IMR-90 (cell line): ENCODE results near the gene C8A. TPM values are rescaled to one million over a fixed set of nuclear protein-coding genes. Genes with fewer than 3 reads are reported as not detected.

Experiments
- ATAC-seq: fragments of 200-7000 bp; cut with Tn5 transposase; 2 replicates; pipeline ENCODE4 v1.9.1; 2020; ENCODE audit warnings: low read depth, mild to moderate bottlenecking, moderate library complexity
- BruUV-seq: library from RNA; stranded (reverse); fragments of 400-500 nt; replicated peaks from 2 replicates; lab custom pipeline; 2021; lab: Mats Ljungman, UMichigan
- CTCF ChIA-PET: fragments of 300-600 bp; formaldehyde crosslinking; extraction: SDS; loops from one replicate; lab custom pipeline; 2021; ENCODE audit warnings: antibody characterized with exemption; lab: Yijun Ruan, JAX
- POLR2A ChIA-PET: fragments of 300-600 bp; sonication (Branson Sonifier 250); formaldehyde crosslinking; loops from one replicate; lab custom pipeline; 2022; ENCODE audit warnings: antibody characterized with exemption; ENCODE audit not compliant: unreplicated experiment; lab: Charles Lee
- DNase-seq: peaks from one replicate; pipeline ENCODE4 v3.0.0; 2013
- H2AFZ ChIP-seq: replicated peaks from 2 replicates; pipeline ENCODE3; 2013; ENCODE audit warnings: low read length, mild to moderate bottlenecking; ENCODE audit not compliant: poor library complexity
- H2AK5ac ChIP-seq: 2 replicates; pipeline ENCODE4 v1.6.1; 2013; ENCODE audit warnings: low read depth, low read length, inconsistent platforms
- H2AK9ac ChIP-seq: replicated peaks from 2 replicates; pipeline ENCODE3; 2013; ENCODE audit warnings: mild to moderate bottlenecking, low read depth, low read length, moderate library complexity; ENCODE audit not compliant: poor library complexity
- H2BK120ac ChIP-seq: 2 replicates; pipeline ENCODE4 v1.6.1; 2013; ENCODE audit warnings: low read depth, low read length, inconsistent platforms
- H2BK15ac ChIP-seq: 3 replicates; pipeline ENCODE4 v1.6.1; 2013; ENCODE audit warnings: low read depth, low read length, inconsistent platforms
- H2BK20ac ChIP-seq: 2 replicates; pipeline ENCODE4 v1.6.1; 2013; ENCODE audit warnings: low read depth, mild to moderate bottlenecking, inconsistent platforms, low read length, moderate library complexity
- H2BK5ac ChIP-seq: 2 replicates; pipeline ENCODE4 v1.6.1; 2013; ENCODE audit warnings: mild to moderate bottlenecking, low read depth, low read length, inconsistent platforms; ENCODE audit not compliant: poor library complexity, severe bottlenecking
- H3K14ac ChIP-seq: replicated peaks from 2 replicates; pipeline ENCODE4 v1.6.1; 2013; ENCODE audit warnings: low read depth, low read length, inconsistent platforms
- H3K18ac ChIP-seq: 2 replicates; pipeline ENCODE4 v1.6.1; 2013; ENCODE audit warnings: low read depth, low read length, control low read depth
- H3K23ac ChIP-seq: 2 replicates; pipeline ENCODE4 v1.6.1; 2013; ENCODE audit warnings: low read depth, low read length, inconsistent platforms
- H3K27ac ChIP-seq: 2 replicates; pipeline ENCODE4 v1.5.1; 2013; ENCODE audit warnings: mild to moderate bottlenecking, control low read depth, low read length; ENCODE audit not compliant: insufficient read depth
- H3K27me3 ChIP-seq: 2 replicates; pipeline ENCODE4 v1.6.1; 2013; ENCODE audit warnings: low read length; ENCODE audit not compliant: control insufficient read depth, insufficient read depth
- H3K36me3 ChIP-seq: 2 replicates; pipeline ENCODE4 v1.6.1; 2013; ENCODE audit warnings: low read length, mixed read lengths; ENCODE audit not compliant: control insufficient read depth, insufficient read depth
- H3K4ac ChIP-seq: 2 replicates; pipeline ENCODE4 v1.6.1; 2013; ENCODE audit warnings: low read depth, low read length, inconsistent platforms
- H3K4me1 ChIP-seq: 2 replicates; pipeline ENCODE4 v1.6.1; 2013; ENCODE audit warnings: low read length, mixed read lengths; ENCODE audit not compliant: control insufficient read depth, insufficient read depth
- H3K4me2 ChIP-seq: 2 replicates; pipeline ENCODE4 v1.6.1; 2013; ENCODE audit warnings: low read depth, mild to moderate bottlenecking, control low read depth, low read length, moderate library complexity
- H3K4me3 ChIP-seq: 2 replicates; pipeline ENCODE4 v1.5.1; 2013; ENCODE audit warnings: low read depth, mild to moderate bottlenecking, control low read depth, low read length, moderate library complexity; ENCODE audit not compliant: insufficient read depth
- H3K56ac ChIP-seq: 2 replicates; pipeline ENCODE4 v1.6.1; 2013; ENCODE audit warnings: low read length, inconsistent platforms; ENCODE audit not compliant: insufficient read depth; ENCODE audit errors: extremely low read depth
- H3K79me1 ChIP-seq, 2 experiments: 2 replicates each; pipeline ENCODE4 v1.6.1; 2013; ENCODE audit warnings: low read length in 2 of 2, inconsistent platforms in 1 of 2, low read depth in 1 of 2
- H3K9ac ChIP-seq: 2 replicates; pipeline ENCODE4 v1.6.1; 2013; ENCODE audit warnings: low read depth, low read length, control low read depth
- H3K9me1 ChIP-seq: 2 replicates; pipeline ENCODE4 v1.6.1; 2013; ENCODE audit warnings: low read length, inconsistent platforms; ENCODE audit not compliant: insufficient read depth
- H3K9me3 ChIP-seq: 2 replicates; pipeline ENCODE4 v1.6.1; 2013; ENCODE audit warnings: low read length; ENCODE audit not compliant: control insufficient read depth, insufficient read depth
- H4K20me1 ChIP-seq: 2 replicates; pipeline ENCODE4 v1.6.1; 2013; ENCODE audit warnings: low read length, inconsistent platforms; ENCODE audit not compliant: insufficient read depth
- H4K5ac ChIP-seq: 2 replicates; pipeline ENCODE4 v1.6.1; 2013; ENCODE audit warnings: mild to moderate bottlenecking, low read depth, low read length, control low read depth
- H4K8ac ChIP-seq, 2 experiments: 2 replicates each; pipeline ENCODE4 v1.6.1; 2013; ENCODE audit warnings: low read depth in 2 of 2, low read length in 2 of 2, control low read depth in 1 of 2, inconsistent platforms in 1 of 2
- H4K91ac ChIP-seq: 2 replicates; pipeline ENCODE4 v1.6.1; 2013; ENCODE audit warnings: low read depth, low read length, inconsistent platforms; ENCODE audit not compliant: insufficient read depth
- RFX5 ChIP-seq: IDR thresholded peaks from 2 replicates; pipeline ENCODE4 v1.8.0; 2012; ENCODE audit warnings: low read depth, mild to moderate bottlenecking, low read length, moderate library complexity
- WGBS, 2 experiments: methylation state at CpG; one replicate each; pipeline versions ENCODE4 v1.1.5 to v1.1.7; 2013; ENCODE audit warnings: missing lambda C conversion rate in 2 of 2; ENCODE audit not compliant: insufficient read length in 1 of 2; ENCODE audit errors: extremely low coverage in 2 of 2; 5-methylcytosine and 5-hydroxymethylcytosine counted together
- dilution Hi-C: fragments of 300-500 bp; cut with HindIII; formaldehyde crosslinking; loops from one replicate; pipeline ENCODE4 v1.14.3; 2018; ENCODE audit warnings: low sequenced_read_pairs; ENCODE audit not compliant: unreplicated experiment
- in situ Hi-C: fragments of 300-500 bp; cut with MboI; formaldehyde crosslinking; loops from 3 replicates; pipeline ENCODE4 v1.14.3; 2019; ENCODE audit warnings: low sequenced_read_pairs, inconsistent platforms, mixed read lengths
- intact Hi-C: fragments of 100-400 bp; cut with micrococcal nuclease; formaldehyde crosslinking; loops from 2 replicates; pipeline ENCODE4 v1.10.0; 2022
- polyA plus RNA-seq, 3 experiments: library from polyadenylated mRNA; depleted of rRNA; stranded (reverse); fragments of >200 nt; gene quantifications; 2 replicates each; pipeline ENCODE4 v1.2.3, GENCODE V29; 2012; ENCODE audit warnings: low replicate concordance in 1 of 3
- total RNA-seq: library from RNA; depleted of rRNA; stranded (reverse); fragments of >200 nt; gene quantifications from 2 replicates; pipeline ENCODE4 v1.2.3, GENCODE V29; 2012

The C8A gene
- total and polyA plus RNA-seq, 2 of the 4 experiments (the other 2 are of a cell fraction), result not detected

- ATAC-seq, result no peak
- Histone ChIP-seq H3K27ac (no peak overlapping the region), H3K4me1 (peaks cover 5% of the 10 kb centered on the region; the same call in 1 of the 2 replicates), H2BK5ac (no peak overlapping the region), H3K23ac (no peak overlapping the region), H3K4me3 (no peak overlapping the region), H3K18ac (no peak overlapping the region), H2BK15ac (no peak overlapping the region), H2AK5ac (no peak overlapping the region), H3K79me1 (no peaks in the 10 kb centered on the region), H2BK20ac (no peak overlapping the region), H3K56ac (no peak overlapping the region), H3K4ac (no peak overlapping the region), H2AFZ (no peak overlapping the region), H4K8ac (no peak overlapping the region), H3K9ac (no peak overlapping the region), H4K5ac (no peak overlapping the region), H4K20me1 (no peaks in the 10 kb centered on the region), H2AK9ac (no peak overlapping the region), H2BK120ac (no peak overlapping the region), H4K91ac (no peak overlapping the region), H3K9me1 (no peaks in the 10 kb centered on the region), H3K9me3 (no peaks in the 10 kb centered on the region), H3K27me3 (no peaks in the 10 kb centered on the region; the same call in none of the 2 replicates), H3K4me2 (no peak overlapping the region), H3K14ac (no peak overlapping the region), H3K36me3 (no peaks in the 10 kb centered on the region)
- intact Hi-C loops (no loop called here), dilution Hi-C loops (no loop called here), in situ Hi-C loops (no loop called here)
- no TSS peak for BruUV-seq
- ChIA-PET POLR2A (no interaction called here), CTCF (interaction anchor here (0.6 kb wide), 1 partner anchor 67 kb away, joined by 5 read pairs; no protein-coding TSS in a partner anchor)
- no CpG with 5 or more reads among the region's 2 CpGs for WGBS, 2 experiments
- no peak for DNase-seq
- TF ChIP-seq RFX5, result no peak
Observed at GRCh38 chr1:56898879-56899278, 44.3 kb downstream of the C8A start.
